ENCODE results near the gene NRXN3. TPM values are rescaled to one million over a fixed set of nuclear protein-coding genes. Genes with fewer than 3 reads are reported as not detected.

NRXN3 gene
- polyA plus RNA-seq, 1 donor from 2014 or later = 110 TPM

DNA sequence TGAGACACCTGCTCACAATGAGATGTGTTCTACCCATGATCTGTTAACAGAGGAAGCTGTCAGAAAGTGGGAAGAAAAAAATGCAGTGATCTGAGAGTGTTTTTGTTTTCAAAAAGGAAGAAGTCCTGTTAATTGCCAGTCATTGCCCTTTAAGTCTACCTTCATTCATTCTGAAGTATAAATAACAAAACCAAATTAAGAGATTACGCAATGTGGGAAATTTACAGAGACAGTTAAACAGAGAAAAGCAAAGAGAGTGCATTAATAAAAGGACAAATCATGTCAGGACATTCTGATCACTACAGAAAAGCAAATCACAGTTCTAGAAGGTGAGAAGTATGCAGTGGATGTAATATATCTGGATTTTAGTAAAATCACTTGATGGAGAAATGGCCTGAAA lies 154.2 kb downstream of the NRXN3 start:
- TF ChIP-seq EP300 (conservative IDR thresholded peaks at IDR 0.05; ENCODE audit: poor library complexity, severe bottlenecking) (no peak), SMC3 (conservative IDR thresholded peaks at IDR 0.05; ENCODE audit: poor library complexity) (no peak), POLR2AphosphoS5 (IDR thresholded peaks at IDR 0.05) (no peak), TAF1 (IDR thresholded peaks at IDR 0.05; ENCODE audit: low read depth) (no peak), RAD21 (conservative IDR thresholded peaks at IDR 0.05) (no peak), MXI1 (conservative IDR thresholded peaks at IDR 0.05; ENCODE audit: poor library complexity, severe bottlenecking) (no peak), EZH2 (IDR thresholded peaks at IDR 0.05; ENCODE audit: borderline replicate concordance, insufficient read depth, low read length, poor library complexity, severe bottlenecking) (no peak)
- TF ChIP-seq, protein P1, sequence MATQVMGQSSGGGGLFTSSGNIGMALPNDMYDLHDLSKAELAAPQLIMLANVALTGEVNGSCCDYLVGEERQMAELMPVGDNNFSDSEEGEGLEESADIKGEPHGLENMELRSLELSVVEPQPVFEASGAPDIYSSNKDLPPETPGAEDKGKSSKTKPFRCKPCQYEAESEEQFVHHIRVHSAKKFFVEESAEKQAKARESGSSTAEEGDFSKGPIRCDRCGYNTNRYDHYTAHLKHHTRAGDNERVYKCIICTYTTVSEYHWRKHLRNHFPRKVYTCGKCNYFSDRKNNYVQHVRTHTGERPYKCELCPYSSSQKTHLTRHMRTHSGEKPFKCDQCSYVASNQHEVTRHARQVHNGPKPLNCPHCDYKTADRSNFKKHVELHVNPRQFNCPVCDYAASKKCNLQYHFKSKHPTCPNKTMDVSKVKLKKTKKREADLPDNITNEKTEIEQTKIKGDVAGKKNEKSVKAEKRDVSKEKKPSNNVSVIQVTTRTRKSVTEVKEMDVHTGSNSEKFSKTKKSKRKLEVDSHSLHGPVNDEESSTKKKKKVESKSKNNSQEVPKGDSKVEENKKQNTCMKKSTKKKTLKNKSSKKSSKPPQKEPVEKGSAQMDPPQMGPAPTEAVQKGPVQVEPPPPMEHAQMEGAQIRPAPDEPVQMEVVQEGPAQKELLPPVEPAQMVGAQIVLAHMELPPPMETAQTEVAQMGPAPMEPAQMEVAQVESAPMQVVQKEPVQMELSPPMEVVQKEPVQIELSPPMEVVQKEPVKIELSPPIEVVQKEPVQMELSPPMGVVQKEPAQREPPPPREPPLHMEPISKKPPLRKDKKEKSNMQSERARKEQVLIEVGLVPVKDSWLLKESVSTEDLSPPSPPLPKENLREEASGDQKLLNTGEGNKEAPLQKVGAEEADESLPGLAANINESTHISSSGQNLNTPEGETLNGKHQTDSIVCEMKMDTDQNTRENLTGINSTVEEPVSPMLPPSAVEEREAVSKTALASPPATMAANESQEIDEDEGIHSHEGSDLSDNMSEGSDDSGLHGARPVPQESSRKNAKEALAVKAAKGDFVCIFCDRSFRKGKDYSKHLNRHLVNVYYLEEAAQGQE (IDR thresholded peaks at IDR 0.05; ENCODE audit: borderline replicate concordance) = no peak
- TF ChIP-seq, protein P2, sequence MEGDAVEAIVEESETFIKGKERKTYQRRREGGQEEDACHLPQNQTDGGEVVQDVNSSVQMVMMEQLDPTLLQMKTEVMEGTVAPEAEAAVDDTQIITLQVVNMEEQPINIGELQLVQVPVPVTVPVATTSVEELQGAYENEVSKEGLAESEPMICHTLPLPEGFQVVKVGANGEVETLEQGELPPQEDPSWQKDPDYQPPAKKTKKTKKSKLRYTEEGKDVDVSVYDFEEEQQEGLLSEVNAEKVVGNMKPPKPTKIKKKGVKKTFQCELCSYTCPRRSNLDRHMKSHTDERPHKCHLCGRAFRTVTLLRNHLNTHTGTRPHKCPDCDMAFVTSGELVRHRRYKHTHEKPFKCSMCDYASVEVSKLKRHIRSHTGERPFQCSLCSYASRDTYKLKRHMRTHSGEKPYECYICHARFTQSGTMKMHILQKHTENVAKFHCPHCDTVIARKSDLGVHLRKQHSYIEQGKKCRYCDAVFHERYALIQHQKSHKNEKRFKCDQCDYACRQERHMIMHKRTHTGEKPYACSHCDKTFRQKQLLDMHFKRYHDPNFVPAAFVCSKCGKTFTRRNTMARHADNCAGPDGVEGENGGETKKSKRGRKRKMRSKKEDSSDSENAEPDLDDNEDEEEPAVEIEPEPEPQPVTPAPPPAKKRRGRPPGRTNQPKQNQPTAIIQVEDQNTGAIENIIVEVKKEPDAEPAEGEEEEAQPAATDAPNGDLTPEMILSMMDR (IDR thresholded peaks at IDR 0.05; ENCODE audit: poor library complexity, severe bottlenecking) = no peak
- Histone ChIP-seq H3F3A (ENCODE audit: insufficient read depth, low read length, poor library complexity, severe bottlenecking) (peaks cover 3% of the 10 kb centered on the region), H3K4me3 (ENCODE audit: low read length) (no peak overlapping the region), H3K79me2 (replicated peaks; ENCODE audit: insufficient read depth, low read length) (no peaks in the 10 kb centered on the region), H3K9me3 (ENCODE audit: low read length) (no peaks in the 10 kb centered on the region), H3K36me3 (ENCODE audit: insufficient read depth, low read length) (no peaks in the 10 kb centered on the region), H2AFZ (ENCODE audit: low read depth, low read length) (no peak overlapping the region), H3K9me2 (ENCODE audit: insufficient read depth, low read length) (no peaks in the 10 kb centered on the region), H3K4me2 (ENCODE audit: low read length) (no peak overlapping the region), H3K27ac (ENCODE audit: low read length) (no peak overlapping the region), H3K9ac (ENCODE audit: low read length) (no peak overlapping the region), H4K20me1 (ENCODE audit: insufficient read depth) (no peaks in the 10 kb centered on the region), H3K27me3 (ENCODE audit: insufficient read depth, low read depth, low read length) (no peaks in the 10 kb centered on the region)

DNA sequence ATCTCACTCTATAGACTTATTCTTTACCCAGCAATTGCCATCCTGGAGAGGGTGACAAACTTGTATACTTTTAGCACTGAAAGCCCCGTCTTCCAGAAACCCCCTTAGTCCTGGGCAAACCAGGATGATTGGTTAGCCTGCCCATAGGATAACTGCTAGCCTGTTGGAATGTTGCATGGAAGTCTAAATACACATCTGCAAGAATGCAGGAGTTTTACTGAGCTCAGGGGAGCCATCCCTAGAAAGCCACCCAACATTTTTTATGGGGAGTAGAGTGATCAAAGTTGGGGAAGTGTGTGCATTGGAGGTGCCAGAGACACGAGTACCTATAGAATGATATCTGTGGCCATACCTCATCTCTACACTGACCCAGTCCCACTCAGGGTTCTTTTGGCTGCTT lies 155.7 kb downstream of the NRXN3 start:
- Histone ChIP-seq H3K4me3 (ENCODE audit: low read length) (no peak overlapping the region), H3K9me2 (ENCODE audit: insufficient read depth, low read length) (no peaks in the 10 kb centered on the region), H3K27ac (ENCODE audit: low read length) (no peak overlapping the region), H3K79me2 (replicated peaks; ENCODE audit: insufficient read depth, low read length) (no peaks in the 10 kb centered on the region), H3K4me2 (ENCODE audit: low read length) (no peak overlapping the region), H4K20me1 (ENCODE audit: insufficient read depth) (no peaks in the 10 kb centered on the region), H3K9ac (ENCODE audit: low read length) (no peak overlapping the region), H3K27me3 (ENCODE audit: insufficient read depth, low read depth, low read length) (no peaks in the 10 kb centered on the region), H3K9me3 (ENCODE audit: low read length) (no peaks in the 10 kb centered on the region), H3K36me3 (ENCODE audit: insufficient read depth, low read length) (no peaks in the 10 kb centered on the region), H3F3A (ENCODE audit: insufficient read depth, low read length, poor library complexity, severe bottlenecking) (peaks cover 3% of the 10 kb centered on the region), H2AFZ (ENCODE audit: low read depth, low read length) (no peak overlapping the region)
- TF ChIP-seq, protein P1 (IDR thresholded peaks at IDR 0.05; ENCODE audit: borderline replicate concordance) = no peak
- TF ChIP-seq, protein P2 (IDR thresholded peaks at IDR 0.05; ENCODE audit: poor library complexity, severe bottlenecking) = no peak
- TF ChIP-seq POLR2AphosphoS5 (IDR thresholded peaks at IDR 0.05) = no peak
- TF ChIP-seq EP300 (conservative IDR thresholded peaks at IDR 0.05; ENCODE audit: poor library complexity, severe bottlenecking) = no peak
- no peak for TF ChIP-seq EZH2 (IDR thresholded peaks at IDR 0.05; ENCODE audit: borderline replicate concordance, insufficient read depth, low read length, poor library complexity, severe bottlenecking)
